Caco-2 (cell line): Measurements from ENCODE around the gene MYH6. TPM values are rescaled to one million over a fixed set of nuclear protein-coding genes. Genes with fewer than 3 reads are reported as not detected.

Source experiments
- BruUV-seq: library from RNA; stranded (reverse); fragments of 400-500 nt; replicated peaks from 2 replicates; lab custom pipeline; 2021; lab: Mats Ljungman, UMichigan
- CTCF ChIA-PET: fragments of 300-600 bp; sonication (Branson Sonifier 250); formaldehyde crosslinking; loops from one replicate; lab custom pipeline; 2022; ENCODE audit warnings: antibody characterized with exemption; lab: Charles Lee
- POLR2A ChIA-PET: fragments of 300-600 bp; sonication (Branson Sonifier 250); formaldehyde crosslinking; loops from one replicate; lab custom pipeline; 2022; ENCODE audit warnings: antibody characterized with exemption; lab: Charles Lee
- DNase-seq, 2 experiments: peaks; one replicate each; pipeline versions ENCODE4 v3.0.0 to v3.0.0-alpha.2; 2020 to 2022
- H3K27me3 ChIP-seq: replicated peaks from 2 replicates; pipeline ENCODE4 v1.6.0; 2011; ENCODE audit warnings: low read length; ENCODE audit not compliant: control insufficient read depth, insufficient read depth
- H3K36me3 ChIP-seq: 2 replicates; pipeline ENCODE4 v1.5.1; 2011; ENCODE audit warnings: low read length; ENCODE audit not compliant: control insufficient read depth, insufficient read depth
- H3K4me1 ChIP-seq: fragments of 250-450 bp; sonication (Bioruptor Pico); 2 replicates; pipeline ENCODE4 v1.5.1; 2020; ENCODE audit warnings: mild to moderate bottlenecking
- H3K4me3 ChIP-seq: 2 replicates; pipeline ENCODE4 v1.5.1; 2011; ENCODE audit warnings: low read depth, mild to moderate bottlenecking, control low read depth, low read length
- H3K9me3 ChIP-seq: fragments of 250-450 bp; sonication (Bioruptor Pico); 2 replicates; pipeline ENCODE4 v1.5.1; 2020; ENCODE audit warnings: mild to moderate bottlenecking, moderate library complexity
- H3K27ac Mint-ChIP-seq: one replicate; pipeline ENCODE4 v1.8.0; 2022; ENCODE audit warnings: mixed read lengths; ENCODE audit not compliant: unreplicated experiment
- H3K27me3 Mint-ChIP-seq: one replicate; pipeline ENCODE4 v1.8.0; 2022; ENCODE audit warnings: mixed read lengths; ENCODE audit not compliant: insufficient read depth, unreplicated experiment
- H3K36me3 Mint-ChIP-seq: one replicate; pipeline ENCODE4 v1.8.0; 2022; ENCODE audit warnings: mild to moderate bottlenecking, mixed read lengths; ENCODE audit not compliant: insufficient read depth, unreplicated experiment
- H3K4me1 Mint-ChIP-seq: one replicate; pipeline ENCODE4 v1.8.0; 2022; ENCODE audit warnings: low read depth, mixed read lengths; ENCODE audit not compliant: unreplicated experiment
- H3K4me3 Mint-ChIP-seq: one replicate; pipeline ENCODE4 v1.8.0; 2022; ENCODE audit warnings: mild to moderate bottlenecking, moderate library complexity, mixed read lengths; ENCODE audit not compliant: unreplicated experiment
- H3K9me3 Mint-ChIP-seq: one replicate; pipeline ENCODE4 v1.8.0; 2022; ENCODE audit warnings: mixed read lengths; ENCODE audit not compliant: unreplicated experiment
- CTCF ChIP-seq, 2 experiments: fragments of 200-600 bp in 1 of 2; IDR thresholded peaks; 1 replicate in 1 of 2; 2 replicates in 1 of 2; pipeline versions ENCODE4 v1.5.1 to v1.8.0; 2011 to 2022; ENCODE audit warnings: antibody characterized with exemption in 1 of 2, control low read depth in 1 of 2, inconsistent platforms in 1 of 2, low read depth in 1 of 2, low read length in 1 of 2, mild to moderate bottlenecking in 1 of 2, moderate library complexity in 1 of 2; ENCODE audit not compliant: insufficient read depth in 1 of 2, severe bottlenecking in 1 of 2, unreplicated experiment in 1 of 2
- intact Hi-C: fragments of 100-400 bp; cut with micrococcal nuclease; formaldehyde crosslinking; loops from one replicate; pipeline ENCODE4 v1.10.0; 2022; ENCODE audit not compliant: unreplicated experiment
- total RNA-seq: library from RNA; stranded (reverse); gene quantifications from 2 replicates; pipeline ENCODE4 v1.2.3, GENCODE V29; 2022

Gene MYH6
- total RNA-seq, 1 experiment from 2014 or later, result not detected

GRCh38 chr14:23431486-23431885 lies 23.4 kb upstream of the MYH6 start:
- Histone ChIP-seq H3K4me1 (peaks cover 12% of the 10 kb centered on the region), H3K4me3 (no peak overlapping the region), H3K36me3 (no peaks in the 10 kb centered on the region), H3K9me3 (no peaks in the 10 kb centered on the region), H3K27me3 (no peaks in the 10 kb centered on the region; the same call in 1 of the 2 replicates)
- Mint-ChIP-seq H3K27ac (no peak overlapping the region), H3K4me1 (no peaks in the 10 kb centered on the region), H3K27me3 (peaks cover 4% of the 10 kb centered on the region), H3K36me3 (no peaks in the 10 kb centered on the region), H3K4me3 (no peak overlapping the region), H3K9me3 (no peaks in the 10 kb centered on the region)
- ChIA-PET CTCF (no interaction called here), POLR2A (no interaction called here)
- no TSS peak for BruUV-seq
- no peak for TF ChIP-seq CTCF (IDR thresholded peaks at IDR 0.05; ENCODE audit: insufficient read depth in 1 of 2, low read depth in 1 of 2, low read length in 1 of 2, severe bottlenecking in 1 of 2, unreplicated experiment in 1 of 2)
- intact Hi-C loops, result no loop called here
- DNase-seq, result peak in 1 of 2 experiments; percentile 5

- H3K36me3 Mint-ChIP-seq, result no peaks in the 10 kb centered on the region
- no peaks in the 10 kb centered on the region for H3K9me3 Mint-ChIP-seq
- Histone ChIP-seq H3K4me1 (peaks cover 8% of the 10 kb centered on the region), H3K36me3 (no peaks in the 10 kb centered on the region), H3K9me3 (no peaks in the 10 kb centered on the region), H3K4me3 (no peak overlapping the region), H3K27me3 (no peaks in the 10 kb centered on the region; the same call in 1 of the 2 replicates)
- peaks cover 4% of the 10 kb centered on the region for H3K27me3 Mint-ChIP-seq
- no peak for TF ChIP-seq CTCF (IDR thresholded peaks at IDR 0.05; ENCODE audit: insufficient read depth in 1 of 2, low read depth in 1 of 2, low read length in 1 of 2, severe bottlenecking in 1 of 2, unreplicated experiment in 1 of 2)
- no peak for DNase-seq
- H3K27ac Mint-ChIP-seq, result no peak overlapping the region
- BruUV-seq, result no TSS peak
- POLR2A ChIA-PET, result no interaction called here
- intact Hi-C loops, result no loop called here
- H3K4me1 Mint-ChIP-seq, result no peaks in the 10 kb centered on the region
- CTCF ChIA-PET, result no interaction called here
- no peak overlapping the region for H3K4me3 Mint-ChIP-seq
Observed at GRCh38 chr14:23430723-23431085, 22.6 kb upstream of the MYH6 start.

GRCh38 chr14:23430016-23430722 lies 22.1 kb upstream of the MYH6 start:
- ChIA-PET POLR2A (interaction anchor here (0.5 kb wide), 1 partner anchor 396 kb away, joined by 4 read pairs; no protein-coding TSS in a partner anchor), CTCF (no interaction called here)
- Mint-ChIP-seq H3K36me3 (no peaks in the 10 kb centered on the region), H3K4me3 (no peak overlapping the region), H3K4me1 (no peaks in the 10 kb centered on the region), H3K27ac (no peak overlapping the region), H3K9me3 (no peaks in the 10 kb centered on the region), H3K27me3 (peaks cover 4% of the 10 kb centered on the region)
- H3K4me3 ChIP-seq, result no peak overlapping the region
- intact Hi-C loops, result no loop called here
- H3K27me3 ChIP-seq, result no peaks in the 10 kb centered on the region; the same call in 1 of the 2 replicates
- H3K4me1 ChIP-seq, result peaks cover 2% of the 10 kb centered on the region
- peak in 1 of 2 experiments; percentile 22 for DNase-seq
- no peaks in the 10 kb centered on the region for H3K36me3 ChIP-seq
- no TSS peak for BruUV-seq
- TF ChIP-seq CTCF (IDR thresholded peaks at IDR 0.05; ENCODE audit: insufficient read depth in 1 of 2, low read depth in 1 of 2, low read length in 1 of 2, severe bottlenecking in 1 of 2, unreplicated experiment in 1 of 2), result no peak
- no peaks in the 10 kb centered on the region for H3K9me3 ChIP-seq
